ENCODE measurements around the gene SHISAL1.

GRCh38 chr22:44348971-44349560 is 36.3 kb upstream of the SHISAL1 start:
- TF ChIP-seq CTCF (IDR thresholded peaks at IDR 0.05) (no peak), POLR2A (IDR thresholded peaks at IDR 0.05) (no peak)
